Activated gamma-delta T cell treated with Interleukin-2 at 50 U/mL for 16 hours (primary cell): ENCODE results near the gene LRMDA.

Experiments
- DNase-seq: peaks from one replicate; pipeline ENCODE4 v3.0.0-alpha.2; 2020

Gene LRMDA

GRCh38 chr10:76257816-76258215, 826.4 kb downstream of the LRMDA start:
- no peak for DNase-seq

DNA sequence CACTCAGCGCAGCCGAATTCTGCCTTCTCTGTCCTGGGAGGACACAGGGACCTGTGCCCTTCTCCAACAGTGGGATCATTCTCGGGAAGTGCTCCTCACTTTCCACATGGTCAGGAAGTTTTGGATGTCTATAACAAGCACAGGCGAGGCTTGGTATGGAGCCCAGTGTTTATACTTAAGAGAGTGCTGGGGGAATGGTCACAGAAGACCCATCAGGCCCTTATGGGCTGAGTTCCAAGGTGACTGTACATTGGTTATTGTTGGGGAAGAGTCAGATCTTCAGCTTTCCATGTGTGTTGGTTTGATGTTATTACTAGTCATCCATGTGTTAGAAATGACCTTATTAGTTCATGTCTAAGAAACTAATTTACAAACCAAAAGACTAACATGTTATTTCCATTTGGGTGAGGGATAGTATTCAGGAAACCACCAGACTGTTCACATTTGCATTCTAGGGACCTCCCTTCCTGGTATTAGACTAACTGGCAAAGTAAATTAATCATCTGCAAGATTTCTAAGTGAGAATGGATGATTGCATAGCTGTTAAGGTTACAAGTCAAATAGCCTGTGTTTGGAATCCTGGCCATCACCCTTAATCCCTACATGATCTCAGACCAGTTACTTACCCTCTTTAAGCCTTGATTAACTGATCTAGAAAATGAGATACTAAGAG, 834.2 kb downstream of the LRMDA start:
- no peak for DNase-seq

- no peak for DNase-seq
Measured at GRCh38 chr10:76268530-76268929, 837.1 kb downstream of the LRMDA start.

- no peak for DNase-seq
Measured at GRCh38 chr10:76268954-76269353, 837.5 kb downstream of the LRMDA start.

DNA sequence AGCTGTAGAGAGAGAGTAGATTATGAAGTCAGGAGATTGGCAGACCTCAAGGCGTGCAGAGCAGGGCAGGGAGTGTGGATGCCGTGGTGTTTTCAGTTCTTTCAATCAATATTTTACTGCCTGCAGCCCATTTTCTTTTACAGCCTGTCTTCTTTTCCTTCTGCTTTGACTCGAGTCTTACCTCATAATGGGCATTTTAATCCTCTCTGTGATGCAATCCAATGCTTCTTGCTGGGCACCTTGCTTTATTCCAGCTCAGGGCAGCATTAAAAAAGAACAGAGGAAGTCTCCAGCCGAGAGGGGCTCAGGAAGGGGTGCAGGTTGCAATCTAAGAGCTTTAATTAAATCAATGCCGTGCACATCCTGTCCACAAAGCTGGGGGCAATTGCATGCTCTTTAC, 839.0 kb downstream of the LRMDA start:
- DNase-seq: no peak

- no peak for DNase-seq
Measured at GRCh38 chr10:76274933-76275332, 843.5 kb downstream of the LRMDA start.

DNA sequence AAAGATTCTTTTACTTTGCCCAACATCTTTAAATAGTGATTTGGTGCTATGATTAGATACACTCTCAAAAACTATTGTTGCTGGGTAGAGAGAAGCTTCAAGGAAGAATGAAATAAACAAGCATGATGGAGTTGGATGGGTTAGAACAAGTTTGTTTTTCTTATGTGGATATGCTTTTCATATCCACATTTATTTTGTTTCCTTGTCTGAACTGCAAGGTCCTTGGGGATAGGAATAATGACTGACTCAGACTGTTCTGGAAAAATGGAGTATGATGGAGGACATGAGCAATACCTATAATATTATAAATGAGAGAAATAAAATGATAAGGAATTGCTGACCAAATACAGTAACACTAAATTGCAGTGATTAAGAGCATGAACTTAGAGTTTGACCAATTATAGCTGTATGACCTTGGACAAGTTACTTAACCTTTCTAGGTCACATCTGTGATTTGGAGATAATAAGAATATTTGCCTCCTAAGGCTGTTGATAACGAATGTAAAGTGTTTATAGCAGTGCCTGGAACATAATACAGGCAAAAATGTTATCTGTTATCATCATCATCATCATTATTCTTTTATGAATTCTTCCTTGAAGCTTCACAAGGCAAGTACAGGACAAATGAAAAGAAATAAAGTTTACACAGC, 847.5 kb downstream of the LRMDA start:
- DNase-seq: no peak

GRCh38 chr10:76281659-76282058, 850.2 kb downstream of the LRMDA start:
- no peak for DNase-seq

- DNase-seq: no peak
Measured at GRCh38 chr10:76282061-76283025, 850.9 kb downstream of the LRMDA start.

DNA sequence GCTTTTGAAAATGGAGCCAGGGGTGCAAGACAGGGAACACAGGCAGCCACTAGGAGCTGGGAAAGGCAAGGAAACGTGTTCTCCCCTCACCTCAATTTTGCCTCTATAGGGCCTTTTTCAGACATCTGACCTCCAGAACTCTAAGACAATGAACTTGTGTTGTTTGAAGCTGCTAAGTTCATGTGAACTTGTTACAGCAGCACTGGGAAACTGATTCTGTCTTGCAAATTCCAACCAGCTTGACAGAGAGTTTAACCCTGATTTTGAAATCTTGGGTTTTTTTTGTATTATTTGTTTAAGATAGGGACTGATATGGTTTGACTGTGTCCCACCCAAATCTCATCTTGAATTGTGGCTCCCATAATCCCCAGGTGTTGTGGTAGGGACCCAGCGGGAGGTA, 852.9 kb downstream of the LRMDA start:
- DNase-seq: no peak

- no peak for DNase-seq
Measured at GRCh38 chr10:76285012-76285411, 853.6 kb downstream of the LRMDA start.

GRCh38 chr10:76285515-76285914, 854.1 kb downstream of the LRMDA start:
- no peak for DNase-seq

- DNase-seq: no peak
Measured at GRCh38 chr10:76286536-76286935, 855.1 kb downstream of the LRMDA start.

DNA sequence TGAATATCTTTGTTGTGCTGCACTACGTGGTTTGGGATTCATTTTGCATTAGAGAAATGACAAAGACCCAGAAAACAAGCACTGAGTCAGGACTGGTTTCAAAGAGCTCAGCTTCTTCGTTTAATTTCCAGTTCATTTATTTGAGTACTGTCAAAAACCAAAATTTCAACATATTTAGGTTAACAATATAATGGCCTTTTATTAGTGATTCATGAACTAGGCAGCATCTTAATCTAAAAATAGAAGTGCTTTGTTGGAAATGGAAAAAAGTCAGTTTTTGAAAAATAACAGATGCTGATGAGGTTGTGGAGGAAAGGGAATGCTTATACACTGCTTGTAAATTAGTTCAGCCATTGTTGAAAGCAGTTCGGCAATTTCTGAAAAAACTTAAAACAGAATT, 856.4 kb downstream of the LRMDA start:
- no peak for DNase-seq

DNA sequence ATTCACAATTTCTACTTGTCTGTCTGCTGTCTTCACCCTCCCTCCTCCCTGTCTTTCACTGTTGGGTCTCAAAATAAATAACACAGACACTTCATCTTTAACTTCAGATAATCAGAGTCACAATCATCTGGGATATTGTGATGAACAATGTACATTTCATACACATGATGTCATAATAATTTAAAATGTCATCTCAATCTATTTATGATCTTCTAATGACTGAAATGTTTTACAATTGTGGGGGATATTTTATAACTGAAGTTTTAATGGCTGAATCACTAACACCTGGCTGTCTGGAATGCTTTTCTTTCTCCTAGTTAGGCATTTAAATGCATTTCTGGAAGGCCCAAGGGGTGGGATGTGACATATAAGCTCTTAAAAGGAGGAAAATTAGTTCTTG, 859.8 kb downstream of the LRMDA start:
- DNase-seq: no peak

DNA sequence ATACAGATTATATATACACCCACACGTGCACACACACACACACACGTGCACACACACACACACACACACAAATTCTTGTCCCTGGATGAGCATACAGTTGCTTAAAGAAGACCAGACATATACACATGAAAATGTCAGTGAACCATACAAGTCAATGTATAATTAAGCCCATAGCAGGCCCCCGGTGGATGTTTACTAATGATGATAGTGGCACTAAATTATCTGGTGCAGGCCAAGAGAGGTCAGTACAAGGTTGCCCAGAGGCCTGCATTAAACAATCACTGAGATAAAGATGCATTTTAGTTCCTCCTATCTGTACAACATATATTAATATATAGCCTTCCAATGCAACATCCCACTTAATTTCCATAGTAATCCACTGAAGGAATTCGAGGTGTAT, 860.5 kb downstream of the LRMDA start:
- DNase-seq: no peak

DNA sequence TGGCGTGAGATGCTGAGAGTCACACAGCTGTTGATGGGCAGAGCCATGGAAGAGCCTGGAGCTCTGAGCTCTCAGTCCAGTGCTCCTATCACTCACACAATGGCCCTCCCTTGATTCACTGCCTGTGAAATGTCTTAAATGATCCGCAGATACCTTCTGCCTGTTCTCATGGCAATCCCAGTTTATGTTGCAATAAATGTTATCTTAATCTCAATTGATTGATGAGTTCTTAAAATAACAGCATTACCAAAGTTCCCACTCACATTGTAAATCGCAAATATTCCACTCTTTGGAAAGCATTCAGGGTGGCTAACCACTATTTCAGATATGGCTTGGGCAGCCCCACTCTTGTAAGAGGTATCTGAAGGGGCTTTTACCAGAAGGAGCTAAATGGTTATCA, 865.5 kb downstream of the LRMDA start:
- no peak for DNase-seq

GRCh38 chr10:76297358-76297757, 865.9 kb downstream of the LRMDA start:
- no peak for DNase-seq

DNA sequence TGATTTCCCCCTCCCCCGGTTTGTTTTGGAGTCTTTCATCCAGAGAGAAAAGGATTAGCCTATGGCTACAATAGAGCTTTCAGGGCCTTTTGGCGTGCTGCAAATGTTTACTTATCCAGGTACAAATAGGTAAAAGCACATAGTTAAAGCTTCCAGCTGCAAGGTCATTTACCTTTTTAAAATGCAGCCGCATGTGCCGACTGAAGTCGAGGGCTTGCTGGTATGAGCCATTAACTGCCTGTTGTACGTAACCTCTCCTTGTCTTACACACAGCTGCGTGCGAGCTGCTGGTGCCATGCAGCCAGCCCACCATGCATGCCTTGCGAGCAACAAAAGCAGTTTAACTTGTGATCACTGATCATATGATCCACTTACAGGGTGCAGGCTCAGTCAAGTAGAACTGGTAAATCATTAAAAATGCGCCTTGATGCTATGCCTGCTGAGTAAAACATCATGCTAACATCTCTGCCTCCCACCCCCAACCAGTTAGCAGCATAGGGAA, 866.4 kb downstream of the LRMDA start:
- no peak for DNase-seq

DNA sequence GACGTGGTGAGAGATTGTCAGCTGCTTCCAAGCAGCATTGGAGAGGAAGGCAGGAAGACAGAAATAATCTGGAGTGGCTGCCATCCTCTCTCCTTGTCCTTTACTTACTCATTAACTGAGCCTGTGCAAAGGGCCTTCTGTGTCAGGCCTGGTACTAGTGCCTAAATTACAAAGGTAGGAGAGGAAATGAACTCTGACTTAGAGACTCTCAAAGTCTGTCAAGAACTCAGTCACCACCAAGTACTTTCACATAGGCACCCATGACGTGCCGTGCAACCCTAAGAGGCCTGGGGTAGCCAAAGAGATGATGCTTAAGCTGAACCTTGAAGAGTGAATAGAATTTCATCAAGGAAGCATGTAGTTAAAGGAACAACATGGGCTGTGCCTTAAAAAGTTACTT, 866.9 kb downstream of the LRMDA start:
- no peak for DNase-seq

GRCh38 chr10:76299501-76299900, 868.1 kb downstream of the LRMDA start:
- DNase-seq: no peak

GRCh38 chr10:76301211-76301610, 869.8 kb downstream of the LRMDA start:
- DNase-seq: no peak

DNA sequence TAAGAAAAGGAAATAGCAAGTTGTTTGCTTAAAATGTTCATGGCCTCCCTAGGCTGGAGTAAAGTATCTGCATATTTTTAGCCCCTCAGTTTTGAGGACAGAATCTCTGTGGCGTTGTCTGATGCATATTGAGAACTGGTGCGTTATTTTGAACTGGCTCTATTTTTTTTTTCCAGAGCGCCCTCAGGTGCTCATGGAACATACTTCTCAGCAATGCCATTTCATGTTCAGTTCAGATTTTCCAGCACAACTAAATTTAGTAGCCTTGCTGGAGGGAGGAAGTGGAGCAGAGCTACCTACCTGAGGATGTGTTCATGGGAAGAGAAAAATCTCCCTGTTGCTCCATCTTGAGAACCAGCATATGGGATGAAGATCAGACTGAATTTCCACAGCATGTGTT, 870.5 kb downstream of the LRMDA start:
- DNase-seq: no peak

- no peak for DNase-seq
Measured at GRCh38 chr10:76302481-76302880, 871.1 kb downstream of the LRMDA start.
